Mesothelial cell of epicardium (in vitro differentiated cells): ENCODE results near the gene LMBRD2. TPM values are rescaled to one million over a fixed set of nuclear protein-coding genes. Genes with fewer than 3 reads are reported as not detected.

ENCODE experiments used
- DNase-seq, 2 experiments: peaks; one replicate each; pipeline ENCODE4 v3.0.0; 2021; ENCODE audit warnings: low spot score in 2 of 2; ENCODE audit not compliant: unreplicated experiment in 2 of 2
- H3K27ac Mint-ChIP-seq: 2 replicates; pipeline ENCODE4 v1.8.0; 2021; ENCODE audit warnings: mixed read lengths
- H3K27me3 Mint-ChIP-seq: 2 replicates; pipeline ENCODE4 v1.8.0; 2021; ENCODE audit warnings: low read depth, mixed read lengths
- H3K36me3 Mint-ChIP-seq: 2 replicates; pipeline ENCODE4 v1.8.0; 2021; ENCODE audit warnings: mixed read lengths
- H3K4me1 Mint-ChIP-seq: 2 replicates; pipeline ENCODE4 v1.8.0; 2021; ENCODE audit warnings: mixed read lengths
- H3K4me3 Mint-ChIP-seq: 2 replicates; pipeline ENCODE4 v1.8.0; 2021; ENCODE audit warnings: mild to moderate bottlenecking, moderate library complexity, mixed read lengths
- H3K9me3 Mint-ChIP-seq: 2 replicates; pipeline ENCODE4 v1.8.0; 2021; ENCODE audit warnings: mixed read lengths
- total RNA-seq: library from RNA; stranded (reverse); gene quantifications from 3 replicates; pipeline ENCODE4 v1.2.1, GENCODE V29; 2021
- TF ChIP-seq, protein P1 (sequence below): fragments of 200-600 bp; sonication (generic); IDR thresholded peaks from one replicate; pipeline ENCODE4 v1.5.0; 2021; ENCODE audit warnings: antibody characterized with exemption; ENCODE audit not compliant: unreplicated experiment

LMBRD2 gene
- total RNA-seq, 1 donor from 2014 or later: 7.9 TPM

DNA sequence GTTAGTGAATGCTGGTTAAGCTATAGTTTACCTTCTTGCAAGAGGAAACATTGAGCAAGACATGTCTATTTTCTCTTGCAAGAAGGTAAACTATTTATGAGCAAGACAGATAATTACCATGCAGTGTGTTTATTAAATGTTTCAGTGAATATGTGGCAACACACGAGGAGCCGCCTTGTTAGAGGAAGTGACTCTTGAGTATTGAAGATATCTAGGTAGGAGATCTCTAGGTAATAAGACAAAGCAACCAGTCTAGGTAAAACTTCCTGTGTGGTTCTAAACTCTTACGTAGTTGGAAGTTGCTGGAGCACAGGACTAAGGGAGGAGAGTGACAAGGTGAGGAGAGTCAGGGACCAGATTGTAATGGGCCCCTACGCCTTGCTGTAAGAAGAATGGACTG, 17.1 kb upstream of the LMBRD2 start:
- Mint-ChIP-seq H3K9me3 (no peaks in the 10 kb centered on the region), H3K27me3 (no peaks in the 10 kb centered on the region), H3K4me3 (no peak overlapping the region), H3K36me3 (peaks cover 44% of the 10 kb centered on the region), H3K27ac (no peak overlapping the region), H3K4me1 (no peaks in the 10 kb centered on the region)
- no peak for DNase-seq
- TF ChIP-seq, protein P1, sequence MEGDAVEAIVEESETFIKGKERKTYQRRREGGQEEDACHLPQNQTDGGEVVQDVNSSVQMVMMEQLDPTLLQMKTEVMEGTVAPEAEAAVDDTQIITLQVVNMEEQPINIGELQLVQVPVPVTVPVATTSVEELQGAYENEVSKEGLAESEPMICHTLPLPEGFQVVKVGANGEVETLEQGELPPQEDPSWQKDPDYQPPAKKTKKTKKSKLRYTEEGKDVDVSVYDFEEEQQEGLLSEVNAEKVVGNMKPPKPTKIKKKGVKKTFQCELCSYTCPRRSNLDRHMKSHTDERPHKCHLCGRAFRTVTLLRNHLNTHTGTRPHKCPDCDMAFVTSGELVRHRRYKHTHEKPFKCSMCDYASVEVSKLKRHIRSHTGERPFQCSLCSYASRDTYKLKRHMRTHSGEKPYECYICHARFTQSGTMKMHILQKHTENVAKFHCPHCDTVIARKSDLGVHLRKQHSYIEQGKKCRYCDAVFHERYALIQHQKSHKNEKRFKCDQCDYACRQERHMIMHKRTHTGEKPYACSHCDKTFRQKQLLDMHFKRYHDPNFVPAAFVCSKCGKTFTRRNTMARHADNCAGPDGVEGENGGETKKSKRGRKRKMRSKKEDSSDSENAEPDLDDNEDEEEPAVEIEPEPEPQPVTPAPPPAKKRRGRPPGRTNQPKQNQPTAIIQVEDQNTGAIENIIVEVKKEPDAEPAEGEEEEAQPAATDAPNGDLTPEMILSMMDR: no peak

DNA sequence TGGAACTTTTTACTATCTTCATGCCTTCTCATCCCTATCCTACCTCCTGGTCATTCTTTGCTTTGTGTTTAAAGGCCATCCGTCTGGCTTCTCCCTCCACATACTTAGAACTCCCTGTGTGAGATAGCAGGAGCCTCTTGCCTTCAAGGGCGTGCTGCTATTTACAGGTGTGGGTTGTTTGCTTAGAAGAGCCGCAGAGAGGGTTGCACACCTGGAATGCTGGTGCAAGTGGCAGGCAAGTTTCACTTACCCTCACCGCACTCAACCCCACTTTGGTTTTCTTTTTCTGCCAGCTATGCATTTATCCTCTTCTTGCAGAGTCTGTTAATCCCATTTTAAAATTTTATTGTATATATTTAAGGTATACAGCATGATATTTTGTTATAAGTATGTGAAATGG, 12.8 kb upstream of the LMBRD2 start:
- H3K4me1 Mint-ChIP-seq: no peaks in the 10 kb centered on the region
- H3K27ac Mint-ChIP-seq: no peak overlapping the region
- TF ChIP-seq, protein P1: no peak
- H3K9me3 Mint-ChIP-seq: no peaks in the 10 kb centered on the region
- no peak for DNase-seq
- no peak overlapping the region for H3K4me3 Mint-ChIP-seq
- peaks cover 51% of the 10 kb centered on the region for H3K36me3 Mint-ChIP-seq
- H3K27me3 Mint-ChIP-seq: no peaks in the 10 kb centered on the region

DNA sequence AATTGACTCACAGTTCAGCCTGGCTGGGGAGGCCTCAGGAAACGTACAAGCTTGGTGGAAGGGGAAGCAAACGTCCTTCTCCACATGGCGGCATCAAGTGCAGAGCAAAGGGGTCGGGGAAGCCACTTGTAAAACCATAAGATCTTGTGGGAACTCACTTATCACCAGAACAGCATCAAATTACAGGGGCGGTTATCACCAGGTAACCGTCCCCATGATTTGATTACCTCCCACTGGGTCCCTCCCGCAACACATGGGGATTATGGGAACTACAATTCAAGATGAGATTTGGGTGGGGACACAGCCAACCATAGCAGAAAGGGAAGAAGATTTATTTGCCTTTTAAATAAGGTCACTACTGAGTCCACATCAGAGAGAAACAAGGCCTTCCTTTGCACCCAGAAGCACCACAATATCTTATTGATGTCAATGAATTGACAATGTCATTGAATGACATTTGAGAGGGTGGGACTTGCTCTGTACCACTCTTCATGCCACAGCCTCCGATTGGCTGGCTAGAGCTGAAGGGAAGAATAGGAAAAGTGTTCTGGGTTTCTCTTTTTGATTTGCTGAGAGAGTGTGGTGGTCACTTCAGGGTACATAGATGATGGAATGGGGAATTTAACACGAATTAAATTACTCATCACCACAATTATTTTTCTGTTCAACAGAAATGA, 11.3 kb upstream of the LMBRD2 start:
- Mint-ChIP-seq H3K36me3 (peaks cover 43% of the 10 kb centered on the region), H3K27me3 (no peaks in the 10 kb centered on the region), H3K9me3 (no peaks in the 10 kb centered on the region), H3K27ac (no peak overlapping the region), H3K4me3 (no peak overlapping the region), H3K4me1 (peaks cover 14% of the 10 kb centered on the region)
- TF ChIP-seq, protein P1: no peak
- no peak for DNase-seq

DNA sequence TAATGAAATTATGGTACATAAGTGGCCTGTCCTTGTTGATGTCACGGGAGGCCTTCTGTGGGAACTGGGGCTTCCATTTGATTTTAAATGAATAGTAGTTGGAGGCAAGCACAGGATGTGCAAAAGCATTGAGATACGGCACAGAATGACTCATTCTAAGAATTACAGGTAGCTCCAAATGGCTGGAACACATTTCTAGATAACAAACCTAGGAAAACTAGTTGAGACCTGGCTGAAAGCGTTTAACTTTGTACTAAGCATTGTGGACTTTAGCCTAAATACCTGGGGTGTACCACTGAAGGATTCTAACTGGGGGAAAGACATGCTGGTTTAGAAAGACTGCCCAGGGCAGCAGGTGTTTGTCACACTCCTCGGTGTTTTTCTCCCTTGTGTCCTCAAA, 9.7 kb upstream of the LMBRD2 start:
- TF ChIP-seq, protein P1: no peak
- no peak overlapping the region for H3K27ac Mint-ChIP-seq
- no peak for DNase-seq
- H3K36me3 Mint-ChIP-seq: peaks cover 29% of the 10 kb centered on the region
- H3K9me3 Mint-ChIP-seq: no peaks in the 10 kb centered on the region
- H3K4me1 Mint-ChIP-seq: peaks cover 30% of the 10 kb centered on the region
- H3K4me3 Mint-ChIP-seq: no peak overlapping the region
- no peaks in the 10 kb centered on the region for H3K27me3 Mint-ChIP-seq

DNA sequence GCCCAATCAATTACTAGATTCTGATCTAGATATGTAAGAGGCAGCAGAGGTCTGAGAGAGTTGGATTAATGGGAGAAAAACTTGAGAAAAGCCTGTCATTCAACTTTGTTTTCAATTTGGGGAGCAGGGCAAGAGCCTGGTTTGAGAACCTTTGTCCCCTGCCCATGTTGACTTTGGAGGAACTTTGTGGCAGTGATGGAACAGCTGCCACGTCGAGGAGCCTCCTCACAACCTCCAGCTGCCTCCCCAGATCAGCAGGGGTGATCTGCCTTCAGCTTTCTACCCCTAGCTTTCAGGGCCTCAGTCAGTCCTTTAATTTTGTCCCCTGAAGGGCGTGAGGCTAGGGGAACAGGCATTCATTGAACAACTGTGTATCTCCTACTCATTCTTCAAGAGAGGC, 8.9 kb upstream of the LMBRD2 start:
- Mint-ChIP-seq H3K36me3 (peaks cover 26% of the 10 kb centered on the region), H3K27me3 (no peaks in the 10 kb centered on the region), H3K27ac (no peak overlapping the region), H3K4me3 (no peak overlapping the region), H3K9me3 (no peaks in the 10 kb centered on the region), H3K4me1 (peaks cover 37% of the 10 kb centered on the region)
- DNase-seq: no peak
- TF ChIP-seq, protein P1: no peak
